Measurements from ENCODE around the gene ADRA2C. TPM values are rescaled to one million over a fixed set of nuclear protein-coding genes. Genes with fewer than 3 reads are reported as not detected.

Gene ADRA2C
- polyA plus RNA-seq, 2 of the 4 experiments (the other 2 are of a cell fraction): 1.9 to 4.1 TPM

GRCh38 chr4:3725936-3726870, 40.0 kb upstream of the ADRA2C start (continued):
- TF ChIP-seq POLR2AphosphoS2 (conservative IDR thresholded peaks at IDR 0.05; ENCODE audit: low read length): no peak
- TF ChIP-seq SMC3 (IDR thresholded peaks at IDR 0.05): no peak
- no peak for TF ChIP-seq CBX8 (IDR thresholded peaks at IDR 0.05)
- TF ChIP-seq FOSB (CRISPR knock-in tag; IDR thresholded peaks at IDR 0.05): no peak
- TF ChIP-seq NR3C1 (IDR thresholded peaks at IDR 0.05): no peak

- TF ChIP-seq CBX8 (IDR thresholded peaks at IDR 0.05): no peak
- ChIA-PET CTCF (no interaction called here), POLR2A (no interaction called here)
- DNase-seq (ENCODE audit: low read depth in 1 of 2, low spot score in 1 of 2) (no peak), ATAC-seq (no peak), FAIRE-seq (no peak)
- H3K9me3 ChIP-seq: no peaks in the 10 kb centered on the region
- H3K4me1 ChIP-seq: no peaks in the 10 kb centered on the region
- 85% methylated on average over 6 of the region's 16 CpGs for WGBS (ENCODE audit: missing lambda C conversion rate)
- no peak overlapping the region for H3K27ac ChIP-seq
- H3K4me3 ChIP-seq: no peak overlapping the region
- no peak overlapping the region for H3K4me2 ChIP-seq
Measured at GRCh38 chr4:3727847-3728469, 38.2 kb upstream of the ADRA2C start.

GRCh38 chr4:3729188-3729881, 36.9 kb upstream of the ADRA2C start:
- Histone ChIP-seq H3K4me2 (no peak overlapping the region), H3K4me3 (no peak overlapping the region), H3K4me1 (no peaks in the 10 kb centered on the region), H3K27ac (no peak overlapping the region), H3K9me3 (no peaks in the 10 kb centered on the region)
- TF ChIP-seq NFE2L2 (conservative IDR thresholded peaks at IDR 0.05; ENCODE audit: low read length): no peak
- no peak for TF ChIP-seq RFX5 (IDR thresholded peaks at IDR 0.05)
- no peak for TF ChIP-seq EHMT2 (IDR thresholded peaks at IDR 0.05; ENCODE audit: low read depth)
- TF ChIP-seq ZFP36 (IDR thresholded peaks at IDR 0.05; ENCODE audit: borderline replicate concordance, partially characterized antibody): peak; percentile 56
- no peak for TF ChIP-seq EP300 (IDR thresholded peaks at IDR 0.05)
- no peak for TF ChIP-seq HOXA7 (CRISPR knock-in tag; IDR thresholded peaks at IDR 0.05)
- TF ChIP-seq POLR2A (IDR thresholded peaks at IDR 0.05; ENCODE audit: low read length): no peak
- peak; percentile 78; the same call in 1 of the 2 replicates for TF ChIP-seq KDM1A (IDR thresholded peaks at IDR 0.05; ENCODE audit: low read depth)
- TF ChIP-seq PHF8 (IDR thresholded peaks at IDR 0.05; ENCODE audit: borderline replicate concordance, low read depth): no peak
- TF ChIP-seq RNF2 (IDR thresholded peaks at IDR 0.05; ENCODE audit: borderline replicate concordance, low read depth): no peak
- TF ChIP-seq NPAS2 (CRISPR knock-in tag; IDR thresholded peaks at IDR 0.05; ENCODE audit: borderline replicate concordance): no peak
- no peak for TF ChIP-seq HDAC2 (IDR thresholded peaks at IDR 0.05)
- TF ChIP-seq FOSB (CRISPR knock-in tag; IDR thresholded peaks at IDR 0.05): no peak
- POLR2A ChIA-PET: interaction anchor here (0.5 kb wide), 1 partner anchor 16 kb away, joined by 5 read pairs; no protein-coding TSS in a partner anchor
- no peak for DNase-seq (ENCODE audit: low read depth in 1 of 2, low spot score in 1 of 2)
- no peak for FAIRE-seq
- WGBS (ENCODE audit: missing lambda C conversion rate): 40% methylated on average over 11 of the region's 11 CpGs
- peak in 1 of 2 experiments; percentile 36; a peak in 2 of 6 replicates for ATAC-seq
- CTCF ChIA-PET: interaction anchor here (1.0 to 1.2 kb wide), 4 partner anchors 20 to 151 kb away, joined by 3 read pairs; no protein-coding TSS in a partner anchor

- H3K4me1 ChIP-seq: no peaks in the 10 kb centered on the region
- WGBS (ENCODE audit: missing lambda C conversion rate): 50% methylated on average over 2 of the region's 5 CpGs
- DNase-seq (ENCODE audit: low read depth in 1 of 2, low spot score in 1 of 2): no peak
- H3K9me3 ChIP-seq: no peaks in the 10 kb centered on the region
- no peak for FAIRE-seq
- no peak overlapping the region for H3K4me3 ChIP-seq
- ChIA-PET CTCF (interaction anchor here (1.0 to 1.2 kb wide), 3 partner anchors 19 to 36 kb away, joined by 3 read pairs; no protein-coding TSS in a partner anchor), POLR2A (interaction anchor here (0.5 kb wide), 1 partner anchor 16 kb away, joined by 5 read pairs; no protein-coding TSS in a partner anchor)
- H3K27ac ChIP-seq: no peak overlapping the region
- H3K4me2 ChIP-seq: no peak overlapping the region
- ATAC-seq: peak in 1 of 2 experiments; percentile 24; a peak in 2 of 6 replicates
- TF ChIP-seq REST (IDR thresholded peaks at IDR 0.05): no peak
- TF ChIP-seq ZSCAN20 (CRISPR knock-in tag; IDR thresholded peaks at IDR 0.05): no peak
- TF ChIP-seq HOXB13 (CRISPR knock-in tag; IDR thresholded peaks at IDR 0.05; ENCODE audit: low read depth): no peak
- TF ChIP-seq BHLHE40 (IDR thresholded peaks at IDR 0.05; ENCODE audit: low read depth, low read length): no peak
- TF ChIP-seq HES2 (IDR thresholded peaks at IDR 0.05): no peak
- TF ChIP-seq HMGXB4 (CRISPR knock-in tag; IDR thresholded peaks at IDR 0.05; ENCODE audit: borderline replicate concordance): no peak
- no peak for TF ChIP-seq RAD21 (conservative IDR thresholded peaks at IDR 0.05 in 1 of 2, IDR thresholded peaks at IDR 0.05 in 1 of 2)
Measured at GRCh38 chr4:3729882-3730226, 36.3 kb upstream of the ADRA2C start.
